HepG2 (cell line): ENCODE measurements around the gene TRPV2. TPM values are rescaled to one million over a fixed set of nuclear protein-coding genes. Genes with fewer than 3 reads are reported as not detected.

Experiments
- AHR ChIP-seq: IDR thresholded peaks from 2 replicates; pipeline ENCODE4 v1.6.1; 2018; ENCODE audit warnings: missing genetic modification reagents, missing compliant biosample characterization
- CREB1 ChIP-seq, 2 experiments: fragments of 450-650 bp in 1 of 2; IDR thresholded peaks; 2 replicates each; pipeline ENCODE4 v1.6.1; 2016 to 2017; ENCODE audit warnings: control low read depth in 1 of 2, mild to moderate bottlenecking in 1 of 2, missing compliant biosample characterization in 1 of 2, missing genetic modification characterization in 1 of 2
- HNRNPH1 ChIP-seq: fragments of 200-400 bp; formaldehyde crosslinking; optimal IDR thresholded peaks from 2 replicates; pipeline ENCODE3; 2017; ENCODE audit warnings: mild to moderate bottlenecking, low read depth, low read length
- SIN3B ChIP-seq: fragments of 150-350 bp; IDR thresholded peaks from 2 replicates; pipeline ENCODE4 v1.6.1; 2014; ENCODE audit warnings: low read length
- SIX1 ChIP-seq: sonication (generic); formaldehyde crosslinking; IDR thresholded peaks from 2 replicates; pipeline ENCODE4 v1.4.0; 2020; ENCODE audit warnings: missing genetic modification reagents, borderline replicate concordance
- SP4 ChIP-seq: sonication (generic); formaldehyde crosslinking; IDR thresholded peaks from 2 replicates; pipeline ENCODE4 v1.8.1; 2023; ENCODE audit warnings: mild to moderate bottlenecking, missing genetic modification reagents
- ZBTB10 ChIP-seq: sonication (generic); formaldehyde crosslinking; IDR thresholded peaks from 2 replicates; pipeline ENCODE4 v1.4.0; 2020; ENCODE audit warnings: missing genetic modification reagents, borderline replicate concordance
- ZFP1 ChIP-seq: IDR thresholded peaks from 2 replicates; pipeline ENCODE4 v1.6.1; 2016
- ZIK1 ChIP-seq: sonication (generic); formaldehyde crosslinking; IDR thresholded peaks from 2 replicates; pipeline ENCODE4 v1.5.0; 2020; ENCODE audit warnings: mild to moderate bottlenecking, low read depth, missing genetic modification reagents, borderline replicate concordance
- ZMAT3 ChIP-seq: sonication (generic); formaldehyde crosslinking; conservative IDR thresholded peaks from 2 replicates; pipeline ENCODE4 v1.7.0; 2021; ENCODE audit warnings: missing genetic modification reagents
- ZNF430 ChIP-seq: sonication (generic); formaldehyde crosslinking; IDR thresholded peaks from 2 replicates; pipeline ENCODE4 v1.9.0; 2021; ENCODE audit warnings: mild to moderate bottlenecking, missing genetic modification reagents
- ZNF468 ChIP-seq: sonication (generic); formaldehyde crosslinking; IDR thresholded peaks from 2 replicates; pipeline ENCODE4 v1.8.0; 2022; ENCODE audit warnings: mild to moderate bottlenecking, moderate library complexity, missing genetic modification reagents
- ZNF557 ChIP-seq: sonication (generic); formaldehyde crosslinking; IDR thresholded peaks from 2 replicates; pipeline ENCODE4 v1.4.0; 2020; ENCODE audit warnings: missing genetic modification reagents
- ZNF615 ChIP-seq: sonication (generic); formaldehyde crosslinking; IDR thresholded peaks from 2 replicates; pipeline ENCODE4 v1.5.0; 2020; ENCODE audit warnings: mild to moderate bottlenecking, missing genetic modification reagents, borderline replicate concordance
- ZNF737 ChIP-seq: sonication (generic); formaldehyde crosslinking; IDR thresholded peaks from 2 replicates; pipeline ENCODE4 v1.5.0; 2020; ENCODE audit warnings: missing genetic modification reagents, mild to moderate bottlenecking, borderline replicate concordance
- ZNF75D ChIP-seq: sonication (generic); formaldehyde crosslinking; IDR thresholded peaks from 2 replicates; pipeline ENCODE4 v1.8.1; 2023; ENCODE audit warnings: missing genetic modification reagents, mild to moderate bottlenecking, borderline replicate concordance
- ZNF782 ChIP-seq: sonication (generic); formaldehyde crosslinking; IDR thresholded peaks from 2 replicates; pipeline ENCODE4 v1.4.0; 2020; ENCODE audit warnings: missing genetic modification reagents, mild to moderate bottlenecking, borderline replicate concordance
- polyA plus RNA-seq, 8 experiments: library from polyadenylated mRNA; depleted of rRNA in 3 of 8; stranded (reverse) in 7 of 8; unstranded in 1 of 8; fragments of >200 nt; fragmentation: Illumina TruSeq in 4 of 8; extraction: Trizol in 4 of 8; gene quantifications; 2 replicates each; pipeline versions ENCODE4 v1.2.1 to v1.2.3, GENCODE V29; 2011 to 2016; ENCODE audit warnings: low read depth in 4 of 8, missing spikeins in 1 of 8, mixed read lengths in 1 of 8; ENCODE audit not compliant: insufficient read depth in 1 of 8
- total RNA-seq, 5 experiments: library from RNA; depleted of rRNA; stranded (reverse); fragments of >200 nt; fragmentation: Illumina TruSeq; extraction: Trizol; gene quantifications; 2 replicates each; pipeline ENCODE4 v1.2.3, GENCODE V29; 2016; ENCODE audit warnings: low read depth in 1 of 5
- TF ChIP-seq, protein P1 (sequence below): conservative IDR thresholded peaks from 2 replicates; pipeline ENCODE4 v1.6.1; 2018; ENCODE audit warnings: missing genetic modification reagents
- TF ChIP-seq, protein P2 (sequence below): sonication (generic); formaldehyde crosslinking; IDR thresholded peaks from 2 replicates; pipeline ENCODE4 v1.5.0; 2020; ENCODE audit warnings: missing genetic modification reagents
- TF ChIP-seq, protein P3 (sequence below): sonication (generic); formaldehyde crosslinking; IDR thresholded peaks from 2 replicates; pipeline ENCODE4 v1.4.0; 2020; ENCODE audit warnings: mild to moderate bottlenecking, missing genetic modification reagents, borderline replicate concordance
- TF ChIP-seq, protein P4 (sequence below): IDR thresholded peaks from 2 replicates; pipeline ENCODE4 v1.6.1; 2016; ENCODE audit warnings: missing compliant biosample characterization, missing genetic modification reagents, borderline replicate concordance

The TRPV2 gene
- total and polyA plus RNA-seq, 2 of the 13 experiments (the other 11 are each of a cell fraction or from before 2014, with no cell fraction given): 13.6 to 21.3 TPM

GRCh38 chr17:16380640-16381495 lies 34.5 kb upstream of the TRPV2 start, which contains the start of gene UBB (continued):
- TF ChIP-seq ZNF430 (peak; percentile 96), ZNF468 (CRISPR knock-in tag) (no peak), SIX1 (CRISPR knock-in tag) (no peak), ZIK1 (no peak), HNRNPH1 (peak; percentile 99), CREB1 (IDR thresholded peaks at IDR 0.05) (peak; percentile 91), CREB1 (CRISPR knock-in tag; IDR thresholded peaks at IDR 0.05) (peak; percentile 95), ZNF737 (no peak), AHR (no peak), SP4 (peak; percentile 65), ZNF557 (no peak), ZNF75D (0 out of 2 replicates have a peak, but pooled peaks have one; percentile 33), SIN3B (no peak), ZMAT3 (CRISPR knock-in tag) (peak; percentile 51; the same call in 1 of the 2 replicates), ZNF615 (CRISPR knock-in tag) (0 out of 2 replicates have a peak, but pooled peaks have one; percentile 29), ZNF782 (CRISPR knock-in tag) (0 out of 2 replicates have a peak, but pooled peaks have one; percentile 51), ZFP1 (no peak), ZBTB10 (CRISPR knock-in tag) (no peak)
- TF ChIP-seq, protein P1, sequence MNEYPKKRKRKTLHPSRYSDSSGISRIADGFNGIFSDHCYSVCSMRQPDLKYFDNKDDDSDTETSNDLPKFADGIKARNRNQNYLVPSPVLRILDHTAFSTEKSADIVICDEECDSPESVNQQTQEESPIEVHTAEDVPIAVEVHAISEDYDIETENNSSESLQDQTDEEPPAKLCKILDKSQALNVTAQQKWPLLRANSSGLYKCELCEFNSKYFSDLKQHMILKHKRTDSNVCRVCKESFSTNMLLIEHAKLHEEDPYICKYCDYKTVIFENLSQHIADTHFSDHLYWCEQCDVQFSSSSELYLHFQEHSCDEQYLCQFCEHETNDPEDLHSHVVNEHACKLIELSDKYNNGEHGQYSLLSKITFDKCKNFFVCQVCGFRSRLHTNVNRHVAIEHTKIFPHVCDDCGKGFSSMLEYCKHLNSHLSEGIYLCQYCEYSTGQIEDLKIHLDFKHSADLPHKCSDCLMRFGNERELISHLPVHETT (CRISPR knock-in tag): no peak
- TF ChIP-seq, protein P2, sequence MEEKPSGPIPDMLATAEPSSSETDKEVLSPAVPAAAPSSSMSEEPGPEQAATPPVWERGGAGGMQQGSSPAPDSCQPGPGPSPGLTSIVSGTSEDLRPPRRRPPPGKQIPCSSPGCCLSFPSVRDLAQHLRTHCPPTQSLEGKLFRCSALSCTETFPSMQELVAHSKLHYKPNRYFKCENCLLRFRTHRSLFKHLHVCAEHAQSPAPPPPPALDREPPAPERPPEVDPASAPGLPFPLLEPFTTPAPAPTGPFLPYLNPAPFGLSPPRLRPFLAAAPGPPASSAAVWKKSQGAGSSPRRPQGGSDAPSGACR: no peak; the same call in 1 of the 2 replicates
- TF ChIP-seq, protein P3, sequence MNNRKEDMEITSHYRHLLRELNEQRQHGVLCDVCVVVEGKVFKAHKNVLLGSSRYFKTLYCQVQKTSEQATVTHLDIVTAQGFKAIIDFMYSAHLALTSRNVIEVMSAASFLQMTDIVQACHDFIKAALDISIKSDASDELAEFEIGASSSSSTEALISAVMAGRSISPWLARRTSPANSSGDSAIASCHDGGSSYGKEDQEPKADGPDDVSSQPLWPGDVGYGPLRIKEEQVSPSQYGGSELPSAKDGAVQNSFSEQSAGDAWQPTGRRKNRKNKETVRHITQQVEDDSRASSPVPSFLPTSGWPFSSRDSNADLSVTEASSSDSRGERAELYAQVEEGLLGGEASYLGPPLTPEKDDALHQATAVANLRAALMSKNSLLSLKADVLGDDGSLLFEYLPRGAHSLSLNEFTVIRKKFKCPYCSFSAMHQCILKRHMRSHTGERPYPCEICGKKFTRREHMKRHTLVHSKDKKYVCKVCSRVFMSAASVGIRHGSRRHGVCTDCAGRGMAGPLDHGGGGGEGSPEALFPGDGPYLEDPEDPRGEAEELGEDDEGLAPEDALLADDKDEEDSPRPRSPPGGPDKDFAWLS: no peak
- TF ChIP-seq, protein P4, sequence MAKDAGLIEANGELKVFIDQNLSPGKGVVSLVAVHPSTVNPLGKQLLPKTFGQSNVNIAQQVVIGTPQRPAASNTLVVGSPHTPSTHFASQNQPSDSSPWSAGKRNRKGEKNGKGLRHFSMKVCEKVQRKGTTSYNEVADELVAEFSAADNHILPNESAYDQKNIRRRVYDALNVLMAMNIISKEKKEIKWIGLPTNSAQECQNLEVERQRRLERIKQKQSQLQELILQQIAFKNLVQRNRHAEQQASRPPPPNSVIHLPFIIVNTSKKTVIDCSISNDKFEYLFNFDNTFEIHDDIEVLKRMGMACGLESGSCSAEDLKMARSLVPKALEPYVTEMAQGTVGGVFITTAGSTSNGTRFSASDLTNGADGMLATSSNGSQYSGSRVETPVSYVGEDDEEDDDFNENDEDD (CRISPR knock-in tag): peak; percentile 49; the same call in 1 of the 2 replicates
